Measurements from ENCODE around the gene BTF3. TPM values are rescaled to one million over a fixed set of nuclear protein-coding genes. Genes with fewer than 3 reads are reported as not detected.
"Not testable (repeated sequence)": the region's sequence is repeated elsewhere in the genome, so short reads cannot be mapped to it uniquely, and the experiment has no call there.

Gene BTF3
- 809 TPM for total RNA-seq

DNA sequence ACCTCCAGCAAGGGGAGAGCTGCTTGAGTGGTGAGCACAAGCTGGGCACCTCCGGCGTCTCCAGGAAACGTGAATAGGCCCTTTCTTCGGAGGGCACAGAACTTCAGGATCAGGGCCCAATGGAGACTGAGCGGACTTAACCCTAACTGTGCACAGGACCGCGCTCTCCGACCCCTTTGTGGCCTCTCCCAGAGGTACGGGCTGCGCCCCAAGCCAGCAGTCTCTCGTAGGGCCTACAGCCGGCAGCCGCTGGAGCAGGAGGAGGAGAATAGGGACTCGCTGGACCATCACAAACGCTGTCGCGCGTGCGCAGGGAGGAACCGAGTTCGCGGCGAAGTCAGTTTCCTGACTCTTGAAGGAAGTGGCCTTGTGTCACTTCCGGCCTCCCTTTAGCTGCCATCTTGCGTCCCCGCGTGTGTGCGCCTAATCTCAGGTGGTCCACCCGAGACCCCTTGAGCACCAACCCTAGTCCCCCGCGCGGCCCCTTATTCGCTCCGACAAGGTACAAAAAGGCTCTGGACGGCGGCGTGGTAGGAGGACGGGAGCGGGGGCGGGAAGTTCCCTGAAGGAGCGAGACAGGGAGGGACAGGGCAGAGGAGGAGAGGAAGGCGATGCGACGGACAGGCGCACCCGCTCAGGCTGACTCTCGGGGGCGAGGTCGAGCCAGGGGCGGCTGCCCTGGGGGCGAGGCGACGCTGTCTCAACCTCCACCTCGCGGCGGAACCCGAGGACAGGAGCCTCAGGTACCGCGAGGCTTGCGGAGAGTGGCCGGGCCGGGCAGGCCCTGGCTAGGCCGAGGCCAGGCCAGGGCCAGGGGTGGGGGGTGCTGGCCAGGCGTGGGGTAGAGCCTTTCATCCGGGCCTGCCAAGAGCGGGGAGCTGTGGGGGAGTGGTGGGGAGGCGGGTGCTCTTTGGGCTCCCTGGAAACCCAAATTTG, at the start of gene BTF3:
TSS of gene BTF3 (plus strand) at position 386 of the 936 bp plus-strand sequence. CDS start at position 612, 226 bp downstream.
- peak; percentile 96 for DNase-seq (ENCODE audit: low spot score)

DNA sequence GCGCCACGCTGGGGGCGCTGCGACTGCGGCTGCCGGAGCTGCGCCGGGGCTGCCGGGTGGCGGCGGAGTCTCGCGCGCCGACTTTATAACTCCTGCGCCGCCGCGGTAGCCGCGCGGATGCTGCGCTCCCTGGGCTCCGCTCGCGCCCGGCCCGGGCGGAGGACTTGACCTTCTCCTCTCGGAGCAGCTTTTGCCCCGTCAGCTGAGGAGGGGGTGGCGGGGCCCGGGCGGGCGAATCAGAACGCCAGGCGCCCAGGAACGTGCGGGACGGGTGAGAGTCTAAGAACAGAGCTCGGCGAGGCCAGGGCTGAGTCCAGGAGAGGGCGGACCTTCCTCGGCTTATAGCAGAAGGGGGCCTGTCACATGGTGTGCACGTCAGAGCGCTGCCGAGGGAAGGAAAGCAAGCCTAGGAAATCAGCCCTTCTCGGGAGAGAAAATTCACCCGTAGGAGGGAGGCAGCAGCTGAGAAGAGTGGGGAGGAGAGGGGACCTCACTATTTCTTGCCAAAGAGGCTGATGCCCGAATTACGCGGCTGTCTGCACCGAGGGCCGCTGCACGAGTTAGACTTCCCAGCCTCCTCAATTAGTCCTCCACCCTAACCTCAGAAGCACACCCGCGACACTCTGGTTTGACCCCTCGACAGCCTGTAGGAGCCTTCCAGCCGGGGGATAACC, 49.6 kb upstream of the BTF3 start, which contains the start of gene FOXD1:
TSS of gene FOXD1 (minus strand) at position 315 of the 674 bp plus-strand sequence. CDS start 415 bp downstream, outside the sequence.
- no peak for DNase-seq (ENCODE audit: low spot score)

DNA sequence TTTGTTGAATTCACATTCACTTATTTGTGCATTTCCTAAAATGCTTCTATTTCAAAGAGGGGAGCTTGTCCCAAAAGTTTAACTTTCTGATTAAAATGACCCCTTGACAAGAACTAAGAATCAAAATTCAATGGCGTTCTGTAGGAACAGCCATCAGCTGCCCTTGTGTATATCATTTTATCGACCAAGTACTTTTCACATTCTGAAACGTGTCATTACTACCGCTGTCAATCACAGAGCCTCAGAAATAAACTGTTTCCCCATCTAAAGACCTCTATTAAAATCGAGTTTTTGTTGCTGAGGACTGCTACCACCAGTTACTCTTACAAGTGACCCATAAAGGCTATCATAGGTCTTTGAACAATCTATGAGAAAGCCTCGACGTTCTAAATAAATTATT, 48.1 kb upstream of the BTF3 start:
- DNase-seq (ENCODE audit: low spot score), result no peak

DNA sequence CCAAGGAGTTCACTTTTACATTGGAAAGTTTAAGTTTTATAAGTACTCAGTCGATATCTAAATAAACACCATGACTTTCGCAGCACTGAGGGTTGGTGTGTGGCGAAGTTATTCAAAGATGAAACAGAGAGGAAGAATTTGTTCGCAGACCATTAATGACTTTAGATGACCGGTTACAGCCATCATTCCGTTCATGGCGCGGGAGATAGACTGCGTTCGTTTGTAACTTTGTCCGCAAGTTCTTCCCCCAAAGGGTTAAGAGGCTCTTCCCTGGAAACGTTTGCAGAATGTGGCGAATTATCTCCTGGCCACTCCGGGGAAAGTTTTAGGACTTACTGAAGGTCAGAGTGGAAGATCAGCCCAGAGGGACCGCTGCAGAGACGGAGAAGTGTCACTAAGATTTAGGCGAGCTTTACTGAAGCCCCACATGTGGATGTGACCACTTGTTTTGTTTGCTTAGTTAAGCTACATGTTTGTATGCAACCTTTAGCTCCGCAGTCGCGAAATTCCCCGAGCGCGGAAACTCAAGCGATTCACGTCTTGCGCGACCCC, 47.5 kb upstream of the BTF3 start:
- DNase-seq (ENCODE audit: low spot score), result no peak

- no peak for DNase-seq (ENCODE audit: low spot score)
Measured at GRCh38 chr5:73451224-73452130, 46.8 kb upstream of the BTF3 start.

DNA sequence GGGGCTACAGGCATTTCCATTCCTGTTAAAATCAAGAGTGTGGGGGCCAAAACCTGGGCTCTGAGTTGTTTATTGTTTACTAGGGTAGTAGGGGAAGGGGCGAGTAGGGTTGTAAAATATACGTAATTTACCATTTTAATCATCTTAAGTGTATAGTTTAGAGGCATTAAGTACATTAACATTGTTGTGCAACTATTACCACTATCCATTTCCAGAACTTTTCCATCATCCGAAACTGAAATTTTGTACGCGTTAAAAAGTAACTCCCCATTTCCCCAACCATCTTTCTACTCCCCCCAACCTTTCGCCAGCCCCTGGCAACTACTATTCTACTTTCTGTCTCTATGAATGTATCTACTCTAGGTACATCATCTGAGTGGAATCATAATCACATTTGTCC, 46.0 kb upstream of the BTF3 start:
- DNase-seq (ENCODE audit: low spot score), result no peak

DNA sequence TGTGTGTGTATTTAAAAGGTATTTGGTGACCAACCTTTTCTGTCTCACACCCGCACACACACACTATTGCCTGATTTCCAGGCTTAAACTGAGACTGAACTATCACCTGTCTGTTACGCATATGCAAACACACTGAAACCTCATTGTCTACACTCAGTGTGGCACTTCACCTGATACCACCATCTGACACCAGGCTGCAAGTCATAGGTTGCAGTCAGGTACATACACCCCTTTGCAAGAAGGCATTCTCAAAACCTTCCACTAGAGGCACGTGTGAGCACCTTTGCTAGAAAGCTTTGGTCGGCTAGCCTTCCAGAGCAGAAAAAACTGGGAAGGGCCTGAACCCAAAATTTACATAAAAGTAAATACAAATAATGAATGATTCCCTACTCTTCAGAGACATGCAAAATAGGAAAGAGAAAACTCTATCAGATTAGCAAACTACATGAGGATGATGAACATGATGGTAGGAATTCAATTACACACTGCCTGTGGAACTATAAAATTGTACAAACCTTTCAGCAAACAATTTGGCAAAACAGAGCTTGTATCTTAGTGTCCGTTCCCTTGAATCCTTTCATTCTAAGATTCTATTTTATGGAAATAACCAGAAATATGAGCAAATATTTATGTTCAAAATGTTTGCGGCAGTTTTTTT, 43.7 kb upstream of the BTF3 start:
- DNase-seq (ENCODE audit: low spot score), result no peak

DNA sequence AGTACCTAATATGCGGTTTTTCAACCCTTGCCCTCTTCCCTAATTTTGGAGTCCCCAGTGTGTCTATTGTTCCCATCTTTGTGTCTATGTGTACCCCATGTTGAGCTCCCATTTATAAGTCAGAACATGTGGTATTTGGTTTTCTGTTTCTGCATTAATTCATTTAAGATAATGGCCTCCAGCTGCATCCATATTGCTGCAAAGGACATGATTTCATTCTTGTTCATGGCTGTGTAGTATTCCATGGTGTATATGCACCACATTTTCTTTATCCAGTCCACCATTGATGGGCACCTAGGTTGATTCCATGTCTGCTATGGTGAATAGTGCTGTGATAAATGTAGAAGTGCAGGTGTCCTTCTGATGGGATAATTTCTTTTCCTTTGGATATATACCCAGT, 41.8 kb upstream of the BTF3 start:
- not testable (repeated sequence) for DNase-seq (ENCODE audit: low spot score)

DNA sequence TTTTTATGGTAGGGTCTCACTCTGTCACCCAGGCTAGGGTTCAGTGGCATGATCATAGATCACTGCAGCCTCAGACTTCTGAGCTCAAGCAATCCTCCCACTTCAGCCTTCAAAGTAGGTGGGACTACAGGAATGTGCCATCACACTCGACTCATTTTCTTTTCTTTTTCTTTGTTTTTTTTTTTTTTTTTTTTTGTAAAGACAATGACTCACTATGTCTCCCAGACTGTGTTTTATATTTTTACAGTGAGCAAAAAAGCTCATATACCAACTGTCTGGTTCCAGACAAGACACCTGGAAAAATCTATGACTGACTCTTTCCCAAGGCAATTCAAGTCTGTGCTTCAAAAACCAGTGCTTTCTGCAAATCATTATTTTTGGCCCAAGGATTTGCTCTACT, 38.9 kb upstream of the BTF3 start:
- DNase-seq (ENCODE audit: low spot score), result no peak

GRCh38 chr5:73460133-73460532, 38.1 kb upstream of the BTF3 start:
- no peak for DNase-seq (ENCODE audit: low spot score)

DNA sequence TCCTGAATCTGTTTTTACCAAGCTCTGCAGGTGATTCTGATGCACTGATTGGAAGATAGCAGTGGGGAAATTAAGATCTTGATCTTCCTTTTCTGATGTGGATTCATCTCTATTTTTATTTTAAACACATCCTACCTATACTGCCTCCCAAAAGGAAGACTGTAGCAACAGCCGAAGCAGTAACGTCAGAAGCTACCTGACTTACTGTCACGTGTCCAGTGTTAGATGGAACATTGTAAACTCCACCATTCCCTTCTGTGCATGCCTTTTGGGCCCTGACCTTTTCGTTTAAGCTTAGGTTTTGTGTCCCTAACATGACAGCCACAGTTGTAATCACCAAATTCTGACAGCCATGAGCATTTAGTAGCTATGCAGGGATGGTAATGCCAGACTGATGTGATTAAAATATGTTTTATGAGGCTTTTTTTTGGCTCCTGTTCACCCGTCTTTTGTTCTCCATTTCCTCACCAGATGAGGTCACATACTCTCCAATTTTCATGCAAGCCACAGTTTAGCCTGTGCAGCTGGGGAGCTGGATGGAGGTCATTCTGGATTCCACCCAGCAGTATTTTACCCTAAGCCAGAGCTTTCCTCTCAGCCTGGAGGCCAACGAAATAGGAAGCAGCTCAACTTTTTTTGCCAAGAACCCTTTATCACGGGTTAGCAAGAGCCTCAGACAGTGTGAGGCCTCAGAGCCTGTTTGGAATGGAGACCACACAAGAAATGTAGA, 34.1 kb upstream of the BTF3 start:
- no peak for DNase-seq (ENCODE audit: low spot score)

GRCh38 chr5:73468638-73469037, 29.6 kb upstream of the BTF3 start:
- not testable (repeated sequence) for DNase-seq (ENCODE audit: low spot score)

DNA sequence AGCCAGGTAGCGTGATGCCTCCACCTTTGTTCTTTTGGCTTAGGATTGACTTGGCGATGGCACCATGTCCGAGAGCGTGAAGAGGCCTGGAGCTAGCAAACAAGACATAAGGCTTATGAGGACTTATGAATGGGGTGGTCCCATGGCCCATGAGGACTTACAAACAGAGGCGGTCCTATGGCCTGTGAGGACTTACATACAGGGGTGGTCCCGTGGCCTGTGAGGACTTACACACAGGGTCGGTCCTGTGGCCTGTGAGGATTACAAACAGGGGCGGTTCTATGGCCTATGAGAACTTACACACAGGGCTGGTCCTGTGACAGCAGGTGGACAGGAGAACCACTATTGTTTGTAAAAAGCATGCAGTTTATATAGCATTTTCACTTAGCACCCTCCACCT, 28.4 kb upstream of the BTF3 start:
- DNase-seq (ENCODE audit: low spot score), result no peak

DNA sequence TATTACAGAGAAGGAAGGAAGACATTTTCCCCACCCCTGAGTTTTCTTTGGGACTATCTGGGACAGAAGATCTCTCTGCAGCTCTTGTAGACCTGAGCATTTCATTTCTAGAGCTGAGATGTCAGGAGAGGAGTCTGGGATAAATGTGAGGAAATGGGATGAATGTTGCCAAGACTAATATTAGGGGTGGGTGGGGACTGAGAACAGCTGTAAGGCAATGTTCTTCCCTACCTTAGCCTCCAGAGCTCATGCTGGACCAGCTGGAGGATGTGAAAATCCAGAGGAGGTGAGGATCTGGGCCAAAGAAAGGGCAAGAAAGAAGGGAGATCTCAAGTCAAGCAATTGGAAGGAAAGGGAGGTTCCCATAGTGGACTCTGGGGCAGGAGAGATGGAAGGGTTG, 26.6 kb upstream of the BTF3 start:
- no peak for DNase-seq (ENCODE audit: low spot score)

GRCh38 chr5:73472116-73472515, 26.1 kb upstream of the BTF3 start:
- no peak for DNase-seq (ENCODE audit: low spot score)

- DNase-seq (ENCODE audit: low spot score), result no peak
Measured at GRCh38 chr5:73480500-73480899, 17.7 kb upstream of the BTF3 start.

DNA sequence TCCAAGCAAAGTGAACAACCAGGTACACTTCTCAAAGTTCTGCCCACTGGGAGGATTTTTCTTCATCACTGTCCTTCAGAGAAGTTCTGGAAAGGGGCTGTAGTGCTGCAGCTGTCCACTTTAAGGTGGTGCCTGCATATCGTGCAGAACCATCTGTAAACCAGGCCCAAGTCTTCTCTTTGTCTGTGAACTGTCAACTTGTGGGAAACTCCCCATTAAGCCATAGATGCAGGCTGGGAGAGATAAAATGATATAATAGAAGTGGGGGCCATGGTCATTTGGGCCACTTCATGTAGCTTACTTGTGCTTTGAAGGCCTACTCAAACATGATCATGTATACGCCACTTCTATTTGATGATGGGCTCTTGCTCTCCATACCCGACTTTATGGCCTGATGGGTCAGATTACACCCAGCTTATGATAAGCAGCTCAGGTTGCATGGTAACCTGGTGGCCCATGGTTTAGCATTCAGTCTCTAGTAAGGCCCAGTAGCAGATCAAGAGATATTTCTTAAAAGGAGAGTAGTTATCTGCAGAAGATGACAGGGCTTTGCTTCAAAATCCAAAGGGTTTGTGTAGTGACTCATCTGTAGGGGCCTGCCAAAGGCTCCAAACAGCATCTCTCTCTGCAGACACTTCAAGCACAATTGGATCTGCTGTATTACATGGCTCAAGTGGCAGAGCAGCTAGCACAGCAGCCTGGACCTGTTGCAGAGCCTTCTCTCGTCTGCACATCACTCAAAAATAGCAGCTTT, 15.7 kb upstream of the BTF3 start:
- DNase-seq (ENCODE audit: low spot score), result no peak

GRCh38 chr5:73483676-73484075, 14.6 kb upstream of the BTF3 start:
- no peak for DNase-seq (ENCODE audit: low spot score)

GRCh38 chr5:73484511-73484910, 13.7 kb upstream of the BTF3 start:
- DNase-seq (ENCODE audit: low spot score), result no peak

GRCh38 chr5:73485715-73486114, 12.5 kb upstream of the BTF3 start:
- DNase-seq (ENCODE audit: low spot score), result no peak

Data from ureter (tissue), 1 donor.